Suprapubic skin (tissue), 4 donors: ENCODE measurements around the gene RABGGTA. TPM values are rescaled to one million over a fixed set of nuclear protein-coding genes. Genes with fewer than 3 reads are reported as not detected.

Experiments
- DNase-seq, 2 donors: peaks; one replicate each; pipeline ENCODE4 v3.0.0-alpha.2; 2019; ENCODE audit warnings: low spot score in 2 of 2
- H3K27ac ChIP-seq: fragments of 200-600 bp; sonication (generic); one replicate; pipeline ENCODE4 v1.5.1; 2019
- H3K27me3 ChIP-seq: fragments of 200-600 bp; sonication (generic); one replicate; pipeline ENCODE4 v1.5.1; 2019
- H3K36me3 ChIP-seq: fragments of 200-600 bp; sonication (generic); one replicate; pipeline ENCODE4 v1.5.1; 2019
- H3K4me1 ChIP-seq: fragments of 200-600 bp; sonication (generic); one replicate; pipeline ENCODE4 v1.5.1; 2019
- H3K4me3 ChIP-seq: fragments of 200-600 bp; sonication (generic); one replicate; pipeline ENCODE4 v1.5.1; 2019; ENCODE audit warnings: mild to moderate bottlenecking
- H3K9me3 ChIP-seq: fragments of 200-600 bp; sonication (generic); one replicate; pipeline ENCODE4 v1.5.1; 2019
- EP300 ChIP-seq: sonication (generic); formaldehyde crosslinking; IDR thresholded peaks from one replicate; pipeline ENCODE4 v1.6.1; 2017; ENCODE audit warnings: antibody characterized with exemption
- POLR2A ChIP-seq, 2 donors: fragments of 450-650 bp; IDR thresholded peaks; one replicate each; pipeline ENCODE4 v1.6.1; 2017; ENCODE audit warnings: antibody characterized with exemption in 2 of 2, mild to moderate bottlenecking in 2 of 2, moderate library complexity in 2 of 2
- POLR2AphosphoS5 ChIP-seq, 3 donors: sonication (generic); formaldehyde crosslinking; IDR thresholded peaks; one replicate each; pipeline ENCODE4 v1.6.1; 2017; ENCODE audit warnings: antibody characterized with exemption in 3 of 3
- WGBS: methylation state at CpG from one replicate; pipeline ENCODE4 v1.1.5; 2018; 5-methylcytosine and 5-hydroxymethylcytosine counted together
- total RNA-seq, 4 donors: library from RNA; depleted of rRNA; stranded (reverse); fragments of >200 nt; gene quantifications; one replicate each; pipeline ENCODE4 v1.1.0, GENCODE V29; 2016
- TF ChIP-seq, protein P1 (sequence below), 2 donors: fragments of 200-600 bp in 1 of 2; fragments of 450-650 bp in 1 of 2; sonication (generic) in 1 of 2; IDR thresholded peaks; one replicate each; pipeline ENCODE4 v1.5.1; 2016 to 2019; ENCODE audit warnings: antibody characterized with exemption in 2 of 2, mild to moderate bottlenecking in 1 of 2, moderate library complexity in 1 of 2

RABGGTA gene
- total RNA-seq, 4 donors from 2014 or later: 50.4 to 65.9 (median 53.1) TPM

DNA sequence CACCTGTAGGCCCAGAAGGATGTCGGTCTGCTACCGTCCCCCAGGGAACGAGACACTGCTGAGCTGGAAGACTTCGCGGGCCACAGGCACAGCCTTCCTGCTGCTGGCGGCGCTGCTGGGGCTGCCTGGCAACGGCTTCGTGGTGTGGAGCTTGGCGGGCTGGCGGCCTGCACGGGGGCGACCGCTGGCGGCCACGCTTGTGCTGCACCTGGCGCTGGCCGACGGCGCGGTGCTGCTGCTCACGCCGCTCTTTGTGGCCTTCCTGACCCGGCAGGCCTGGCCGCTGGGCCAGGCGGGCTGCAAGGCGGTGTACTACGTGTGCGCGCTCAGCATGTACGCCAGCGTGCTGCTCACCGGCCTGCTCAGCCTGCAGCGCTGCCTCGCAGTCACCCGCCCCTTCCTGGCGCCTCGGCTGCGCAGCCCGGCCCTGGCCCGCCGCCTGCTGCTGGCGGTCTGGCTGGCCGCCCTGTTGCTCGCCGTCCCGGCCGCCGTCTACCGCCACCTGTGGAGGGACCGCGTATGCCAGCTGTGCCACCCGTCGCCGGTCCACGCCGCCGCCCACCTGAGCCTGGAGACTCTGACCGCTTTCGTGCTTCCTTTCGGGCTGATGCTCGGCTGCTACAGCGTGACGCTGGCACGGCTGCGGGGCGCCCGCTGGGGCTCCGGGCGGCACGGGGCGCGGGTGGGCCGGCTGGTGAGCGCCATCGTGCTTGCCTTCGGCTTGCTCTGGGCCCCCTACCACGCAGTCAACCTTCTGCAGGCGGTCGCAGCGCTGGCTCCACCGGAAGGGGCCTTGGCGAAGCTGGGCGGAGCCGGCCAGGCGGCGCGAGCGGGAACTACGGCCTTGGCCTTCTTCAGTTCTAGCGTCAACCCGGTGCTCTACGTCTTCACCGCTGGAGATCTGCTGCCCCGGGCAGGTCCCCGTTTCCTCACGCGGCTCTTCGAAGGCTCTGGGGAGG lies 39.5 kb upstream of the RABGGTA start, which contains the start of gene LTB4R:
TSS of gene LTB4R (plus strand) at position 857 of the 959 bp plus-strand sequence. CDS start 4,150 bp downstream, outside the sequence.
- peak within 1 kb of the TSS; percentile 63 for H3K4me3 ChIP-seq
- no peaks in the 10 kb centered on the region for H3K27me3 ChIP-seq
- DNase-seq: peak; percentile 84 to 85
- TF ChIP-seq, protein P1, sequence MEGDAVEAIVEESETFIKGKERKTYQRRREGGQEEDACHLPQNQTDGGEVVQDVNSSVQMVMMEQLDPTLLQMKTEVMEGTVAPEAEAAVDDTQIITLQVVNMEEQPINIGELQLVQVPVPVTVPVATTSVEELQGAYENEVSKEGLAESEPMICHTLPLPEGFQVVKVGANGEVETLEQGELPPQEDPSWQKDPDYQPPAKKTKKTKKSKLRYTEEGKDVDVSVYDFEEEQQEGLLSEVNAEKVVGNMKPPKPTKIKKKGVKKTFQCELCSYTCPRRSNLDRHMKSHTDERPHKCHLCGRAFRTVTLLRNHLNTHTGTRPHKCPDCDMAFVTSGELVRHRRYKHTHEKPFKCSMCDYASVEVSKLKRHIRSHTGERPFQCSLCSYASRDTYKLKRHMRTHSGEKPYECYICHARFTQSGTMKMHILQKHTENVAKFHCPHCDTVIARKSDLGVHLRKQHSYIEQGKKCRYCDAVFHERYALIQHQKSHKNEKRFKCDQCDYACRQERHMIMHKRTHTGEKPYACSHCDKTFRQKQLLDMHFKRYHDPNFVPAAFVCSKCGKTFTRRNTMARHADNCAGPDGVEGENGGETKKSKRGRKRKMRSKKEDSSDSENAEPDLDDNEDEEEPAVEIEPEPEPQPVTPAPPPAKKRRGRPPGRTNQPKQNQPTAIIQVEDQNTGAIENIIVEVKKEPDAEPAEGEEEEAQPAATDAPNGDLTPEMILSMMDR (IDR thresholded peaks at IDR 0.05): peak in 1 of 2 donors; percentile 56
- TF ChIP-seq POLR2A (IDR thresholded peaks at IDR 0.05): no peak
- 2% methylated on average over 41 of the region's 99 CpGs for WGBS
- no peaks in the 10 kb centered on the region for H3K9me3 ChIP-seq
- H3K36me3 ChIP-seq: peaks cover 16% of the 10 kb centered on the region
- peak within 1 kb of the TSS; percentile 89 for H3K27ac ChIP-seq
- H3K4me1 ChIP-seq: peaks cover 85% of the 10 kb centered on the region

DNA sequence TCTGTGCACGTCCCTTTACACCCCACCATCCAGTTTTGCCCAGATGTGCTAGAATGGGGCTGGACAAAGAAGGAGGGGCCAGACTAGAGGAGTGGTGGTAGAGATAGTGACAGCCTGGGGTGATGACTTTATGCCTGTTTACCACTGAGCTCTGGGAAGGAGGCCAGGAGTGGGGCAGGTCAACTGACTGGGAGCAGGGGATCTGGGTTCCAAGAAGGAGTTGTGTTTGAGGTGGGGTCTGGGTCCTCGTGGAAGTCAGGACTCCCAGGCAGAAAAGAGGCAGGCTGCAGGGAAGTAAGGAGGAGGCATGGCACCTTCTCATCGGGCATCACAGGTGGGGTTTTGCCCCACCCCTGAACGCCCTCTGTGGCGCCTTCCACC lies 38.9 kb upstream of the RABGGTA start:
- H3K27me3 ChIP-seq: no peaks in the 10 kb centered on the region
- peak overlapping the region; percentile 63 for H3K4me3 ChIP-seq
- no peak for DNase-seq
- WGBS: 17% methylated on average over 2 of the region's 5 CpGs
- no peaks in the 10 kb centered on the region for H3K9me3 ChIP-seq
- H3K36me3 ChIP-seq: peaks cover 23% of the 10 kb centered on the region
- no peak for TF ChIP-seq EP300
- TF ChIP-seq POLR2A (IDR thresholded peaks at IDR 0.05): no peak
- no peak for TF ChIP-seq POLR2AphosphoS5 (IDR thresholded peaks at IDR 0.05)
- TF ChIP-seq, protein P1 (IDR thresholded peaks at IDR 0.05): no peak
- H3K27ac ChIP-seq: peak overlapping the region; percentile 89
- peaks cover 78% of the 10 kb centered on the region for H3K4me1 ChIP-seq

- no peak for TF ChIP-seq POLR2AphosphoS5 (IDR thresholded peaks at IDR 0.05)
- no peak for TF ChIP-seq POLR2A (IDR thresholded peaks at IDR 0.05)
- no peak for TF ChIP-seq EP300
- TF ChIP-seq, protein P1 (IDR thresholded peaks at IDR 0.05): no peak
- 46% methylated on average over 3 of the region's 5 CpGs for WGBS
Observed at GRCh38 chr14:24309538-24310264, 38.3 kb upstream of the RABGGTA start, which contains the start of gene LTB4R2. Gene LTB4R2 (plus strand): TSS chr14:24310140. CDS start chr14:24310665, 525 bp downstream.

DNA sequence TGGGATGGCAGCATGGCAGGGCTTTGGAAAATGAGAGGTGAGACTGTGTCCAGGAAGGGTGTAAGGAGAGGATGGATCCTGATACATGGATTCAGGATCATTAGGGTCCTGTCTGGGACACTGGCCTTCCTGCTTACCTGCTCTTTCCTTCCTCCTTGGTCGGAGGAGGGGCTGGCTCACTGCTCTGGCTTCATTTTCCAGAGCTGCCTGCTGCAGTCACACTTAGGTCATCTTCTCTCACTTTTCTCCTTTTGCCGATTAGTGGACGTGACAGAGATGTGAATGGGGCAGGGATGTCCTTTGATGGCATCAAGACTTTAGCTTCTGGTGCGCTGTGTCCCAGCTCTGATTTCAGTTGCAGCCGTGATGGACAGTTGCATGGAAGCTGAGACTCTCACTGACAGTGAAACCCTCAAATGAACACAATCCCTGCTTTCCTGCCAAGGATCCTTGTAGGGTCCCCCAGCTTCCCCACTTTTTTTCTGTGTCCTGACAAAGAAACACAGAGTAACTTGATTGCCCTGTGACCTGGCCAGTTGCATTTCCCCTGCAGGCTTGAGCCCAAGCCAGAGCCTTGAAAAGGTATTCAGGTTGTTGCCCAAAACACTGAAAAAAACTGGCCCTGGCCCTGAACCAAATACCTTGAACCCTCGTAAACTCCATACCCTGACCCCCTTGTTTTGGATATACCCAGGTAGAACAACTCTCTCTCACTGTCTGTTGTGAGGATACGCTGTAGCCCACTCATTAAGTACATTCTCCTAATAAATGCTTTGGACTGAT lies 37.1 kb upstream of the RABGGTA start:
- no peak for DNase-seq
- 80% methylated on average over 7 of the region's 7 CpGs for WGBS
- TF ChIP-seq, protein P1 (IDR thresholded peaks at IDR 0.05): no peak
- TF ChIP-seq EP300: no peak
- TF ChIP-seq POLR2A (IDR thresholded peaks at IDR 0.05): no peak
- no peak for TF ChIP-seq POLR2AphosphoS5 (IDR thresholded peaks at IDR 0.05)

More at GRCh38 chr14:24309538-24310264, 38.3 kb upstream of the RABGGTA start, which contains the start of gene LTB4R2:
- peak within 1 kb of the TSS; percentile 89 for H3K27ac ChIP-seq
- no peaks in the 10 kb centered on the region for H3K9me3 ChIP-seq
- H3K4me1 ChIP-seq: peaks cover 73% of the 10 kb centered on the region
- no peaks in the 10 kb centered on the region for H3K27me3 ChIP-seq
- H3K4me3 ChIP-seq: peak within 1 kb of the TSS; percentile 63
- DNase-seq: no peak
- peaks cover 29% of the 10 kb centered on the region for H3K36me3 ChIP-seq

More for the DNA sequence above, 37.1 kb upstream of the RABGGTA start:
- Histone ChIP-seq H3K27me3 (no peaks in the 10 kb centered on the region), H3K4me3 (no peak overlapping the region), H3K4me1 (peaks cover 61% of the 10 kb centered on the region), H3K27ac (no peak overlapping the region), H3K9me3 (no peaks in the 10 kb centered on the region), H3K36me3 (peaks cover 40% of the 10 kb centered on the region)
